Measurements from ENCODE around the gene GABBR2. TPM values are rescaled to one million over a fixed set of nuclear protein-coding genes. Genes with fewer than 3 reads are reported as not detected.

The GABBR2 gene
- total and polyA plus RNA-seq, 9 of the 15 experiments (the other 6 are each of a cell fraction or from before 2014, with no cell fraction given), result 0.15 to 1.9 (median 0.32) TPM

GRCh38 chr9:98316445-98317133, 392.1 kb downstream of the GABBR2 start (continued):
- TF ChIP-seq MLX (CRISPR knock-in tag; conservative IDR thresholded peaks at IDR 0.05) (no peak), OTX1 (CRISPR knock-in tag; IDR thresholded peaks at IDR 0.05) (no peak), TFAM (CRISPR knock-in tag; conservative IDR thresholded peaks at IDR 0.05) (no peak), CEBPG (CRISPR knock-in tag; IDR thresholded peaks at IDR 0.05) (no peak), CEBPG (tag; conservative IDR thresholded peaks at IDR 0.05 in 1 of 2, IDR thresholded peaks at IDR 0.05 in 1 of 2) (no peak), GTF2A2 (tag; IDR thresholded peaks at IDR 0.05) (no peak), TAL1 (IDR thresholded peaks at IDR 0.05) (0 out of 2 replicates have a peak, but pooled peaks have one; percentile 24), ETV6 (IDR thresholded peaks at IDR 0.05; ENCODE audit: borderline replicate concordance in 1 of 2, low read depth in 2 of 2, low read length in 1 of 2) (no peak), ETV6 (CRISPR knock-in tag; IDR thresholded peaks at IDR 0.05; ENCODE audit: borderline replicate concordance) (no peak), E2F4 (CRISPR knock-in tag; IDR thresholded peaks at IDR 0.05; ENCODE audit: low read depth) (no peak), WHSC1 (IDR thresholded peaks at IDR 0.05; ENCODE audit: low read length) (no peak), ZBED1 (IDR thresholded peaks at IDR 0.05) (no peak), FOSL1 (tag; conservative IDR thresholded peaks at IDR 0.05) (0 out of 2 replicates have a peak, but pooled peaks have one; percentile 16), KAT7 (CRISPR knock-in tag; IDR thresholded peaks at IDR 0.05; ENCODE audit: borderline replicate concordance) (no peak), GTF2F1 (IDR thresholded peaks at IDR 0.05; ENCODE audit: low read depth, low read length) (no peak), PKNOX1 (IDR thresholded peaks at IDR 0.05) (peak; percentile 79), ATF7 (IDR thresholded peaks at IDR 0.05) (peak; percentile 42; the same call in 1 of the 2 replicates), SRSF7 (optimal IDR thresholded peaks at IDR 0.05; ENCODE audit: low read depth, low read length) (no peak), CEBPB (tag; IDR thresholded peaks at IDR 0.05) (no peak), ATF4 (CRISPR knock-in tag; IDR thresholded peaks at IDR 0.05) (no peak), FOS (IDR thresholded peaks at IDR 0.05; ENCODE audit: extremely low read depth, insufficient read length) (no peak), E2F6 (IDR thresholded peaks at IDR 0.05; ENCODE audit: borderline replicate concordance in 1 of 2, extremely low read depth in 1 of 2, insufficient read depth in 1 of 2, insufficient read length in 1 of 2, low read depth in 1 of 2, low read length in 1 of 2, poor library complexity in 1 of 2, severe bottlenecking in 1 of 2) (no peak), CCNT2 (IDR thresholded peaks at IDR 0.05; ENCODE audit: borderline replicate concordance, extremely low read depth, insufficient read length, low read depth, low read length) (no peak)

Measured in K562 (cell line).